K562 (cell line): ENCODE measurements around the gene KLHL12. TPM values are rescaled to one million over a fixed set of nuclear protein-coding genes. Genes with fewer than 3 reads are reported as not detected.
A peak's percentile ranks its signal among the peaks of the same experiment; 100 is the strongest.

Experiments used
- AFF4 ChIP-seq: sonication (generic); formaldehyde crosslinking; IDR thresholded peaks from 2 replicates; pipeline ENCODE4 v1.8.0; 2023; ENCODE audit warnings: mild to moderate bottlenecking, missing genetic modification reagents
- ELF1 ChIP-seq: fragments of 200-800 bp; sonication (Bioruptor generic); IDR thresholded peaks from 2 replicates; pipeline ENCODE4 v1.6.1; 2016; ENCODE audit warnings: missing genetic modification characterization, missing compliant biosample characterization
- FOS ChIP-seq: IDR thresholded peaks from 3 replicates; pipeline ENCODE4 v1.6.1; 2011; ENCODE audit not compliant: insufficient read length; ENCODE audit errors: extremely low read depth
- FOXP1 ChIP-seq: sonication (generic); formaldehyde crosslinking; IDR thresholded peaks from 2 replicates; pipeline ENCODE4 v1.8.0; 2022; ENCODE audit warnings: mild to moderate bottlenecking, missing genetic modification reagents
- GABPB1 ChIP-seq: sonication (generic); formaldehyde crosslinking; IDR thresholded peaks from 2 replicates; pipeline ENCODE4 v1.8.0; 2022; ENCODE audit warnings: mild to moderate bottlenecking, missing genetic modification reagents
- GTF2E2 ChIP-seq: fragments of 200-800 bp; sonication (Bioruptor generic); IDR thresholded peaks from 2 replicates; pipeline ENCODE4 v1.6.1; 2016; ENCODE audit warnings: missing genetic modification characterization, missing compliant biosample characterization
- L3MBTL2 ChIP-seq: fragments of 450-650 bp; IDR thresholded peaks from 2 replicates; pipeline ENCODE4 v1.6.1; 2016; ENCODE audit warnings: mild to moderate bottlenecking, moderate library complexity
- NUFIP1 ChIP-seq: fragments of 450-650 bp; IDR thresholded peaks from 2 replicates; pipeline ENCODE4 v1.6.1; 2018; ENCODE audit not compliant: partially characterized antibody
- PHF8 ChIP-seq: fragments of 200-600 bp; sonication (generic); IDR thresholded peaks from 2 replicates; pipeline ENCODE4 v1.6.1; 2012; ENCODE audit warnings: mixed run types, mild to moderate bottlenecking, inconsistent platforms, low read length, moderate library complexity, borderline replicate concordance
- POLR2G ChIP-seq: fragments of 200-400 bp; formaldehyde crosslinking; IDR thresholded peaks from 2 replicates; pipeline ENCODE4 v1.6.1; 2017; ENCODE audit warnings: low read depth, mild to moderate bottlenecking, antibody characterized with exemption, low read length, moderate library complexity
- RREB1 ChIP-seq: fragments of 250-450 bp; sonication (Bioruptor Pico); IDR thresholded peaks from 2 replicates; pipeline ENCODE4 v1.4.0; 2020
- SNIP1 ChIP-seq: fragments of 450-650 bp; IDR thresholded peaks from 2 replicates; pipeline ENCODE4 v1.7.1; 2017; ENCODE audit warnings: low read depth, mild to moderate bottlenecking
- TEAD4 ChIP-seq, 2 experiments: sonication (generic) in 1 of 2; formaldehyde crosslinking in 1 of 2; IDR thresholded peaks; 2 replicates each; pipeline versions ENCODE4 v1.6.1 to v1.8.0; 2012 to 2022; ENCODE audit warnings: borderline replicate concordance in 1 of 2, inconsistent platforms in 1 of 2, low read length in 1 of 2, mild to moderate bottlenecking in 1 of 2, missing genetic modification reagents in 1 of 2
- TFAP4 ChIP-seq: sonication (generic); formaldehyde crosslinking; IDR thresholded peaks from 2 replicates; pipeline ENCODE4 v1.8.0; 2022; ENCODE audit warnings: missing genetic modification reagents, mild to moderate bottlenecking, moderate library complexity, borderline replicate concordance
- ZNF511 ChIP-seq: sonication (generic); formaldehyde crosslinking; IDR thresholded peaks from 2 replicates; pipeline ENCODE4 v1.8.0; 2022; ENCODE audit warnings: mild to moderate bottlenecking, missing genetic modification reagents
- ZSCAN32 ChIP-seq: fragments of 450-650 bp; formaldehyde crosslinking; IDR thresholded peaks from 2 replicates; pipeline ENCODE4 v1.4.0; 2020; ENCODE audit warnings: mild to moderate bottlenecking, moderate library complexity
- polyA plus RNA-seq, 8 experiments: library from polyadenylated mRNA; depleted of rRNA in 4 of 8; stranded (reverse) in 5 of 8; unstranded in 3 of 8; fragments of >200 nt; fragmentation: Nextera tagmentation in 2 of 8; fragmentation: Illumina TruSeq in 1 of 8; extraction: Ambion mirVana in 2 of 8; extraction: Trizol in 1 of 8; gene quantifications; 2 replicates each; pipeline versions ENCODE4 v1.2.1 to v1.2.3, GENCODE V29; 2011 to 2014; ENCODE audit warnings: inconsistent platforms in 1 of 8, missing spikeins in 1 of 8
- total RNA-seq, 7 experiments: library from RNA; depleted of rRNA in 6 of 7; stranded (reverse); fragments of >200 nt in 6 of 7; fragmentation: Illumina TruSeq in 2 of 7; extraction: Trizol in 2 of 7; gene quantifications; 2 replicates each; pipeline versions ENCODE4 v1.2.1 to v1.2.3, GENCODE V29; 2011 to 2021; ENCODE audit warnings: low replicate concordance in 1 of 7

The KLHL12 gene
- total and polyA plus RNA-seq, 9 of the 15 experiments (the other 6 are each of a cell fraction or from before 2014, with no cell fraction given): 23.1 to 85.1 (median 35.0) TPM

GRCh38 chr1:202861420-202862132 is 65.5 kb downstream of the KLHL12 start (continued):
- TF ChIP-seq RREB1 (CRISPR knock-in tag): no peak
- TF ChIP-seq SNIP1: no peak
- no peak for TF ChIP-seq AFF4 (CRISPR knock-in tag)
- TF ChIP-seq GTF2E2: no peak
- TF ChIP-seq GABPB1: no peak; the same call in 1 of the 2 replicates
- TF ChIP-seq FOS: peak; percentile 88
- TF ChIP-seq NUFIP1: no peak
- peak; percentile 90 for TF ChIP-seq TFAP4 (CRISPR knock-in tag)
- TF ChIP-seq ZSCAN32 (CRISPR knock-in tag): no peak
- TF ChIP-seq ZNF511 (CRISPR knock-in tag): peak; percentile 47; the same call in 1 of the 2 replicates
- TF ChIP-seq L3MBTL2: peak; percentile 46
- no peak for TF ChIP-seq ELF1 (tag)
- TF ChIP-seq POLR2G: peak; percentile 71
- peak; percentile 25; the same call in 1 of the 2 replicates for TF ChIP-seq PHF8
- no peak for TF ChIP-seq FOXP1 (CRISPR knock-in tag)
- no peak for TF ChIP-seq TEAD4 (IDR thresholded peaks at IDR 0.05; ENCODE audit: low read length)
- TF ChIP-seq TEAD4 (CRISPR knock-in tag; IDR thresholded peaks at IDR 0.05; ENCODE audit: borderline replicate concordance): no peak
